Ureter (tissue), 1 donor: ENCODE data around the gene SCN1B. TPM values are rescaled to one million over a fixed set of nuclear protein-coding genes. Genes with fewer than 3 reads are reported as not detected.
"Not testable (repeated sequence)": the region's sequence is repeated elsewhere in the genome, so short reads cannot be mapped to it uniquely, and the experiment has no call there.

Experiments
- DNase-seq: peaks from one replicate; pipeline ENCODE4 v3.0.0-alpha.2; 2020; ENCODE audit warnings: low spot score
- total RNA-seq: library from RNA; stranded (reverse); gene quantifications from one replicate; pipeline ENCODE4 v1.2.4, GENCODE V29; 2023
- donor health status: DM: yes; HTN: yes; CAD: no.

Gene SCN1B
- total RNA-seq, 1 donor from 2014 or later: 9.8 TPM

GRCh38 chr19:35037716-35038622, 7.7 kb downstream of the SCN1B start:
- DNase-seq: no peak

- no peak for DNase-seq
Measured at GRCh38 chr19:35038623-35039512, 8.6 kb downstream of the SCN1B start.

GRCh38 chr19:35039881-35040825, 9.9 kb downstream of the SCN1B start:
- no peak for DNase-seq

GRCh38 chr19:35040826-35041547, 10.7 kb downstream of the SCN1B start:
- peak; percentile 86 for DNase-seq

GRCh38 chr19:35041548-35042055, 11.3 kb downstream of the SCN1B start, which contains the start of gene HPN:
TSS of gene HPN (plus strand) at chr19:35041721. CDS start at chr19:35042507, 786 bp downstream.
- DNase-seq: no peak

GRCh38 chr19:35042056-35042730, 11.9 kb downstream of the SCN1B start:
- no peak for DNase-seq

- DNase-seq: no peak
Measured at GRCh38 chr19:35042954-35043604, 12.8 kb downstream of the SCN1B start.

GRCh38 chr19:35043906-35044305, 13.6 kb downstream of the SCN1B start:
- DNase-seq: no peak

- no peak for DNase-seq
Measured at GRCh38 chr19:35044317-35045117, 14.2 kb downstream of the SCN1B start.

- DNase-seq: no peak
Measured at GRCh38 chr19:35045667-35046300, 15.5 kb downstream of the SCN1B start.

GRCh38 chr19:35046461-35046860, 16.2 kb downstream of the SCN1B start:
- DNase-seq: no peak

GRCh38 chr19:35048911-35049411, 18.7 kb downstream of the SCN1B start:
- no peak for DNase-seq

- DNase-seq: no peak
Measured at GRCh38 chr19:35049456-35049855, 19.2 kb downstream of the SCN1B start.

GRCh38 chr19:35050662-35051061, 20.4 kb downstream of the SCN1B start:
- not testable (repeated sequence) for DNase-seq

GRCh38 chr19:35051268-35051667, 21.0 kb downstream of the SCN1B start:
- DNase-seq: not testable (repeated sequence)

- no peak for DNase-seq
Measured at GRCh38 chr19:35051796-35052195, 21.5 kb downstream of the SCN1B start.

- no peak for DNase-seq
Measured at GRCh38 chr19:35052599-35053190, 22.4 kb downstream of the SCN1B start.
